ENCODE measurements around the gene SOX21.

DNA sequence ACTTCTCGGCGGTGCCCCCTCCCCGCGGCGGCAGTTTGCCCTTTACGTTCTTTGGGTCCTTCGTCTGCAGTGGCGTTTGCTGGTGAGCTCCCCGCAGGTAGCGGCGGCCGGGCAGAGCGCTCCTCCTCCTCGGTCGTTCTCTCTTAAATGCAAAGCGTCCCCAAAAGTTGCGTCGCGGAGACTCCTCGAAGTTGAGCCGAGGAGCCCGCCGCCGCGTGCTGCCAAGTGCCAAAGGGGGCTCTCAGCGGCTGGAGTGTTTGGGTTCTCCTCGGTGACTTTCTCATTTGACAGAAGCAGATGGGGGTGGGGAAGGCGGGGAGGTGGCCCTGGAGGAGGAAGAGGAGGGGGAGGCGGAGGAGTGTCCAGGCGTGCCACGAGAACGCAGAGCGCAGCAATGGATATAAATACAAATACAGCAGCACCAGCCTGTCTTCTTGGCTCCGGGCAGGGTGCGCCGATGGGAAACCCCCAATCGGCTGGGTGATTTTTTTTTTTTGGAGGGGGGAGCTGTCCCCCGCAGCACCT is at the start of gene SOX21:
- TF ChIP-seq, protein P1, sequence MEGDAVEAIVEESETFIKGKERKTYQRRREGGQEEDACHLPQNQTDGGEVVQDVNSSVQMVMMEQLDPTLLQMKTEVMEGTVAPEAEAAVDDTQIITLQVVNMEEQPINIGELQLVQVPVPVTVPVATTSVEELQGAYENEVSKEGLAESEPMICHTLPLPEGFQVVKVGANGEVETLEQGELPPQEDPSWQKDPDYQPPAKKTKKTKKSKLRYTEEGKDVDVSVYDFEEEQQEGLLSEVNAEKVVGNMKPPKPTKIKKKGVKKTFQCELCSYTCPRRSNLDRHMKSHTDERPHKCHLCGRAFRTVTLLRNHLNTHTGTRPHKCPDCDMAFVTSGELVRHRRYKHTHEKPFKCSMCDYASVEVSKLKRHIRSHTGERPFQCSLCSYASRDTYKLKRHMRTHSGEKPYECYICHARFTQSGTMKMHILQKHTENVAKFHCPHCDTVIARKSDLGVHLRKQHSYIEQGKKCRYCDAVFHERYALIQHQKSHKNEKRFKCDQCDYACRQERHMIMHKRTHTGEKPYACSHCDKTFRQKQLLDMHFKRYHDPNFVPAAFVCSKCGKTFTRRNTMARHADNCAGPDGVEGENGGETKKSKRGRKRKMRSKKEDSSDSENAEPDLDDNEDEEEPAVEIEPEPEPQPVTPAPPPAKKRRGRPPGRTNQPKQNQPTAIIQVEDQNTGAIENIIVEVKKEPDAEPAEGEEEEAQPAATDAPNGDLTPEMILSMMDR (optimal IDR thresholded peaks at IDR 0.05 in 1 of 3, IDR thresholded peaks at IDR 0.05 in 1 of 3, conservative IDR thresholded peaks at IDR 0.05 in 1 of 3; ENCODE audit: extremely low read depth in 1 of 3, insufficient read depth in 2 of 3, low read length in 3 of 3), result no peak
- TF ChIP-seq EZH2 (IDR thresholded peaks at IDR 0.05; ENCODE audit: low read length), result no peak
